Fibroblast of mammary gland (primary cell): ENCODE measurements around the gene POLD3.
"Not testable (repeated sequence)": the region's sequence is repeated elsewhere in the genome, so short reads cannot be mapped to it uniquely, and the experiment has no call there.

Experiments
- DNase-seq: peaks from one replicate; pipeline ENCODE4 v3.0.0-alpha.2; 2010; ENCODE audit warnings: low read depth
- H3K4me3 ChIP-seq: 2 replicates; pipeline ENCODE4 v1.5.1; 2011; ENCODE audit warnings: low read depth, mild to moderate bottlenecking, low read length, moderate library complexity; ENCODE audit not compliant: control insufficient read depth
- TF ChIP-seq, protein P1 (sequence below): conservative IDR thresholded peaks from 2 replicates; pipeline ENCODE4 v1.5.1; 2011; ENCODE audit warnings: low read depth, low read length, inconsistent platforms; ENCODE audit not compliant: control insufficient read depth, insufficient read depth

The POLD3 gene

DNA sequence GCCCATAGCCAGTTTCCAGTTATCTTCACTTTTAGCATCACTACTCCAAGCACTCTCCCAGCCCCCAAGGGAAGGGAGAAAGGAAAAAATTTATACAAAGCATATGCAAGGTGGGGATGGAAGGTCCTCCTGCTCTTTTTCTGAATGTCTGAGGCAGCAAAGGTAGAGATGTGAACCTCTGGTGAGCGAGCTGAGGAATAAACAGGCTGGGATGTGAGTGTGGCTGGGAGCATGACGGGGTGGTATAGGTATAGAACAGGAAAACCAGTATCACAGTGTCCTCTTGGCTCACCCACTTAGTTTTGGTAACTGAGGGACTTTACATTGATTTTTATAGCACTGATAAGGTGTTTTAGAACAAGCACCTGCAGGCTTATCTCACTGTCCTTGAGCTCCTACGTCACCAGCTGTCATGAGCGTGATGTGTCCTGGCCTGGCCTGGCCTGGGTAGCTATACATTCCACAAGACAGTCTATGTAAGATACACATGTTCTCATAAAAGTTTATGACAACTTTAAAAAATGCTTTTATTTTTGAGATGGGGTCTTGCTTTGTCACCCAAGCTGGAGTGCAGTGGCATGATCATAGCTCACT lies 10.3 kb upstream of the POLD3 start:
- H3K4me3 ChIP-seq: no peak overlapping the region
- TF ChIP-seq, protein P1, sequence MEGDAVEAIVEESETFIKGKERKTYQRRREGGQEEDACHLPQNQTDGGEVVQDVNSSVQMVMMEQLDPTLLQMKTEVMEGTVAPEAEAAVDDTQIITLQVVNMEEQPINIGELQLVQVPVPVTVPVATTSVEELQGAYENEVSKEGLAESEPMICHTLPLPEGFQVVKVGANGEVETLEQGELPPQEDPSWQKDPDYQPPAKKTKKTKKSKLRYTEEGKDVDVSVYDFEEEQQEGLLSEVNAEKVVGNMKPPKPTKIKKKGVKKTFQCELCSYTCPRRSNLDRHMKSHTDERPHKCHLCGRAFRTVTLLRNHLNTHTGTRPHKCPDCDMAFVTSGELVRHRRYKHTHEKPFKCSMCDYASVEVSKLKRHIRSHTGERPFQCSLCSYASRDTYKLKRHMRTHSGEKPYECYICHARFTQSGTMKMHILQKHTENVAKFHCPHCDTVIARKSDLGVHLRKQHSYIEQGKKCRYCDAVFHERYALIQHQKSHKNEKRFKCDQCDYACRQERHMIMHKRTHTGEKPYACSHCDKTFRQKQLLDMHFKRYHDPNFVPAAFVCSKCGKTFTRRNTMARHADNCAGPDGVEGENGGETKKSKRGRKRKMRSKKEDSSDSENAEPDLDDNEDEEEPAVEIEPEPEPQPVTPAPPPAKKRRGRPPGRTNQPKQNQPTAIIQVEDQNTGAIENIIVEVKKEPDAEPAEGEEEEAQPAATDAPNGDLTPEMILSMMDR: no peak
- no peak for DNase-seq

DNA sequence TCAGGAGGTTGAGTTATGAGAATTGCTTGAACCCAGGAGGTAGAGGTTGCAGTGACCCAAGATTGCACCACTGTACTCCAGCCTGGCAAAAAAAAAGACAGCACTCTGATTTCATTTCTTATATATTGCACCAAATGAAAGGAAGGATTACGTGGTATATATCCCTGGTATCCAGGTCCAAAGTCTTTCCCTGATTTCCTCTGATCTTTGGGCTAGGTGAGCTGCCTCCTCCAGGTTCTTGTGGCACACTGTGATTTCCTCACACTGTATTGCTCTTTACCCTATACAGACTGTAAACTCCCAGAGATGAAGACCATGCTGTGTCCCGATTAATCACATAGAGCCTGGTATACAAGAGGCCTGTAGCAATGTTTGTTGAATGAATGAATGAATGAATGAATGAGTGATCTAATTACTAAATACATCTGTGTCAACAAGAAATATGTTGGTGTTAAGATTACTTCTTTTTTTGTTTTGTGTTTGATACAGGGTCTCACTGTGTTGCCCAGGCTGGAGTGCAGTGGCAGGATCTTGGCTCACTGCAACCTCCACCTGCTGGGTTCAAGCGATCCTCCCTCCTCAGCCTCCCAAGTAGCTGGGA lies 9.3 kb upstream of the POLD3 start:
- no peak overlapping the region for H3K4me3 ChIP-seq
- TF ChIP-seq, protein P1: no peak

DNA sequence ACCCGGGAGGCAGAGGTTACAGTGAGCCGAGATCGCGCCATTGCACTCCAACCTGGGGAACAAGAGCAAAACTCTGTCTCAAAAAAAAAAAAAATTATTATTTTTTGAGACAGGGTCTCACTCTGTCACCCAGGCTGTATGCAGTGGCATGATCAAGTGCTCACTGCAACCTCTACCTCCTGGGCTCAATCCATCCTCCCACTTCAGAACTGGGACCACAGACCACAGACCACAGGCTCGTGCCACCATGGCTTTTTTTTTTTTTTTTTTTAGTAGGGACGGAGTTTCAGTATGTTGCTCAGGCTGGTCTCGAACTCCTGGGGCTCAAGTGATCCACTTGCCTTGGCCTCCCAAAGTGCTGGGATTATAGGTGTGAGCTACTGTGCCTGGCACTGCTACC lies 1.9 kb upstream of the POLD3 start:
- not testable (repeated sequence) for H3K4me3 ChIP-seq, DNase-seq

More for the DNA sequence above, 9.3 kb upstream of the POLD3 start:
- no peak for DNase-seq

DNA sequence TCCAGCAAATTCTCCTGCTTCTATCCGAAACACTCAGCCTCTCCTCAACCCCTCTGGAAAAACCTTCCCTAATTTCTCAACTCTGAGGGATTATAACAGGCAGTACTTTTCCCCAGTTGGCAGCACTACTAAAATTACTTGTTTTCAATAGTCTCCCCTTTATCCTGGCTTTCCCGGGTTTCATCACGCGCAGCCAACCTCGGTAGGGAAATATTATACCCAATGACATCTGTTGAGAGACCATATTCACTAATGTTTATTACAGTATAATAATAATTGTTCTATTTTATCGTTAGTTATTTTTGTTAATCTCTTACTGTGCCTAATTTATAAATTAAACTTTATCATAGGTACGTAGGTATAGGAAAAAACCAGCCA lies 330 bp upstream of the POLD3 start:
- peak overlapping the region; percentile 93 for H3K4me3 ChIP-seq
- peak; percentile 27 for DNase-seq
- TF ChIP-seq, protein P1: no peak

DNA sequence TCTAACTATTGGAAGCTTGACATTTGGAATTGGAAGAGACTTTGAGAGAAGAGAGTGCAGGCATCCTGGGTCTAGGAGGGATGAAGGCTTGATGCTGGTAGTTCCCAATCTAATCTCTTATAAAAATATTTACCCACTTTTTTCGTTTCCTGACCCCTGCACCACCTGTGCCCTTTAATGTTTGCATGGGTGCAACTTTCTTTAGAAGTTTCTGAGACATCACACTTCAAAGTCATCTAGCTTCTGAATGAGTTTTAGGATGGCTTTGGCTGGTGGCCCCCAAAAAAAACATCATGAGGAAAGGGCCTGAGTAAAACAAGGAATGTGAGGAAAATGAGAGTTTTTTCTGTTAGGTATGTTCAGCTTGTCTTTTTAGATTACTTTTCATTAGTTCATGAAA lies 1.1 kb downstream of the POLD3 start:
- no peak for DNase-seq
- TF ChIP-seq, protein P1: no peak
- peak overlapping the region; percentile 93 for H3K4me3 ChIP-seq

DNA sequence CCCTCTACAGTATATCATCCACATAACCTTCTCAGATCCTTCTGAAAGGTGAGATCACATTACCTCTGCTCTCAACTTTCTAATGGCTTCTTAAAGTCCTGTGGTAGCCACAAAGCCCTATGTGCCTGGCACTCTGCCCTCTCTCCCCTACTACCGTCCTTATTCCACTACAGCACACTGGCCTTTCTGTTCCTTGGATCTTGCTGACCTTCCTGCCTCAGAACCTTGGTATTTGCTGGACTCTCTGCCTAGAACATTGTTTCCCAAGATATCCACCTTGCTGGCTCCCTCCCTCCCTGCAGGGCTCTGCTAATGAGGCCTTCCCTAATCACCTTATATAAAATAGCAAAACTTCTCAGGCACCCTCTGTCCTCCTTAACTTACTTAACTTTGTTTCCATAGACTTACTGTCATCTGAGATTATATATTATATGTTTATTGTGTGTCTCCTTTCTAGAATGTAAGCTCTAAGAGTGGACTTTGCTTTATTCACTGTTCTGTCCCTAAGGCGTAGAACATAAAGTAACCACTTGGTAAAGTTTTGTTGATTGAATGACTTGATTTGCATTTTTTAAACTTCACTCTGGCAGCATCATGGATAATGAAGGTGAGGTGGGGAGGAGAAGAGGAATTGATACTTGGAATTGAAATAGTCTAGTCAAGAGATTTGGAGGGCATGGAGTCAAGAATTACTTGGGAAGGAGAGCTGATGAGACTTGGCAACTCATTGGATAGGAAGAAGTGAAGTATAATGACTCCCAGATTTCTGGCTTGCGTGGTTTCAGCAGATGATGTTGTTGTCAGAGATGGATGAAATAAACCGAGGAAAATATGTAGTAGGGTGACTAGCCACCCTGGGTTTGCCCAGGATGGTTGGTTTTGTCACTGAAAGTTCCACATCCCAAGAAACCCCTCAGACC lies 10.5 kb downstream of the POLD3 start:
- no peak overlapping the region for H3K4me3 ChIP-seq
- DNase-seq: peak; percentile 24
- TF ChIP-seq, protein P1: no peak

DNA sequence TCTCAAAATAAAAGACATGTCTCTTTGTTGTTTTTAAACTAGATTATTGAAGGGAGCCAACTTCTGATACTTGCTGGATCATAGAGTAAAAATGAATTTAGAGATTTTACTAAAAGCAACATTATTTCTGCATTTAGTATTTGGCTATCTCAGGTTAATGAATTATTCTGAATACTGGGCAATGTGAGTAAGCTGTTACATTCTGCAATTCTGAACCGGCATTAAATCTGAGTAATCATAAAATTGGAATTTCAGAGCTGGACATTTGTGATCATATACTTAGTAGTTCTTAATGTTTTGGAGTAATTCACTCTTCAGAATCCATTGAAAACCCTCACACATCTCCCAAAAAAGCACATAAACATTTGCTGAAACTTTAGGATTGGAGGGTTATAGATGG lies 11.5 kb downstream of the POLD3 start:
- TF ChIP-seq, protein P1: no peak
- no peak for DNase-seq
- no peak overlapping the region for H3K4me3 ChIP-seq
